Kidney (tissue), 14 donors: ENCODE data around the gene GALNT4. TPM values are rescaled to one million over a fixed set of nuclear protein-coding genes. Genes with fewer than 3 reads are reported as not detected.

Source experiments
- DNase-seq, 5 donors: peaks; one replicate each; pipeline ENCODE4 v3.0.0-alpha.2; 2013 to 2020
- FAIRE-seq: peaks from 2 replicates; lab custom pipeline; 2012; peaks lifted over from hg19 to GRCh38; lab: Jason Lieb, UNC
- H3K27ac ChIP-seq, 2 donors: one replicate each; pipeline ENCODE4 v1.7.0; 2013; ENCODE audit warnings: low read depth in 2 of 2, low read length in 2 of 2, inconsistent platforms in 1 of 2
- H3K27me3 ChIP-seq: one replicate; pipeline ENCODE4 v1.7.1; 2013; ENCODE audit warnings: low read length, inconsistent platforms; ENCODE audit not compliant: control insufficient read depth, insufficient read depth
- H3K36me3 ChIP-seq, 3 donors: one replicate each; pipeline versions ENCODE4 v1.7.0 to v1.7.1; 2013; ENCODE audit warnings: low read length in 3 of 3, control low read depth in 1 of 3, inconsistent platforms in 1 of 3; ENCODE audit not compliant: insufficient read depth in 3 of 3, control insufficient read depth in 2 of 3
- H3K4me1 ChIP-seq, 3 donors: one replicate each; pipeline versions ENCODE4 v1.7.0 to v1.7.1; 2013; ENCODE audit warnings: low read length in 3 of 3, inconsistent platforms in 1 of 3, low read depth in 1 of 3; ENCODE audit not compliant: control insufficient read depth in 2 of 3, insufficient read depth in 2 of 3
- H3K4me3 ChIP-seq, 3 donors: one replicate each; pipeline versions ENCODE4 v1.7.0 to v1.8.1; 2013; ENCODE audit warnings: low read length in 3 of 3, control low read depth in 1 of 3, inconsistent platforms in 1 of 3
- H3K9ac ChIP-seq, 3 donors: one replicate each; pipeline versions ENCODE4 v1.7.0 to v1.7.1; 2013; ENCODE audit warnings: low read length in 3 of 3, control low read depth in 1 of 3, inconsistent platforms in 1 of 3
- H3K9me3 ChIP-seq, 3 donors: one replicate each; pipeline versions ENCODE4 v1.7.0 to v1.7.1; 2013; ENCODE audit warnings: low read length in 3 of 3, control low read depth in 1 of 3, inconsistent platforms in 1 of 3; ENCODE audit not compliant: control insufficient read depth in 2 of 3, insufficient read depth in 1 of 3
- intact Hi-C: fragments of 100-400 bp; cut with DNase I; formaldehyde crosslinking; loops from one replicate; pipeline ENCODE4 v1.11.1; 2022
- polyA plus RNA-seq: library from polyadenylated mRNA; stranded (reverse); fragments of 350-450 nt; fragmentation: Illumina TruSeq; extraction: RNeasy Lipid Tissue Mini Kit (QIAGEN cat#74804); gene quantifications from one replicate; pipeline ENCODE4 v1.2.3, GENCODE V29; 2014; ENCODE audit warnings: low read depth, low replicate concordance; ENCODE audit not compliant: insufficient read depth
- total RNA-seq: library from RNA; stranded (reverse); fragmentation: NEBNext Ultra II Directional; extraction: Animal tissue kit (Norgen Biotek cat#: 25700); gene quantifications from one replicate; pipeline ENCODE4 v1.2.1, GENCODE V29; 2021
- TF ChIP-seq, protein P1 (sequence below): IDR thresholded peaks from 3 replicates; pipeline ENCODE4 v1.5.1; 2012; ENCODE audit warnings: mild to moderate bottlenecking, moderate library complexity, borderline replicate concordance; ENCODE audit not compliant: insufficient read depth; ENCODE audit errors: extremely low read depth
- donor health status: control.
- donor health status: control.
- donor health status: control.
- donor health status: control.
- donor health status: control.
- donor health status: DM: yes; HTN: yes; CAD: no.
- donor health status: Normal renal cell carcinoma (clear cell type).

The GALNT4 gene
- total and polyA plus RNA-seq, 2 donors from 2014 or later: 2.6 to 14.4 TPM

DNA sequence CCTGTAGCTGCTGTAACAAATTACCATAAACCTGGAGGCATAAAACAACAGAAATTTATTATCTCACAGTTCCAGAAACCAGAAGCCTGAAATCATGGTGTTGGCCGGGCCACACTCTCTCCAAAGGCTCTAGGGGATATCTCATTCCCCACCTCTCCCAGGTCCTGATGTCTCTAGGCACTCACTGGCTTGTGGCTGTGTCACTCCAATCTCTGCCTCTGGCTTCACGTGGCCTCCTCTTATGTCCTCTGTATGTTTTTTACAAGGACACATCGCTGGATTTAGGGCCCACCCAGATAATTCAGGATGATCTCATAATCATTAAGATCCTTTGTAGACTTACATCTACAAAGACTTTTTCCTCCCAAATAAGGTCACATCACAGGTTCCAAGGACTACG is 8.0 kb downstream of the GALNT4 start:
- TF ChIP-seq, protein P1, sequence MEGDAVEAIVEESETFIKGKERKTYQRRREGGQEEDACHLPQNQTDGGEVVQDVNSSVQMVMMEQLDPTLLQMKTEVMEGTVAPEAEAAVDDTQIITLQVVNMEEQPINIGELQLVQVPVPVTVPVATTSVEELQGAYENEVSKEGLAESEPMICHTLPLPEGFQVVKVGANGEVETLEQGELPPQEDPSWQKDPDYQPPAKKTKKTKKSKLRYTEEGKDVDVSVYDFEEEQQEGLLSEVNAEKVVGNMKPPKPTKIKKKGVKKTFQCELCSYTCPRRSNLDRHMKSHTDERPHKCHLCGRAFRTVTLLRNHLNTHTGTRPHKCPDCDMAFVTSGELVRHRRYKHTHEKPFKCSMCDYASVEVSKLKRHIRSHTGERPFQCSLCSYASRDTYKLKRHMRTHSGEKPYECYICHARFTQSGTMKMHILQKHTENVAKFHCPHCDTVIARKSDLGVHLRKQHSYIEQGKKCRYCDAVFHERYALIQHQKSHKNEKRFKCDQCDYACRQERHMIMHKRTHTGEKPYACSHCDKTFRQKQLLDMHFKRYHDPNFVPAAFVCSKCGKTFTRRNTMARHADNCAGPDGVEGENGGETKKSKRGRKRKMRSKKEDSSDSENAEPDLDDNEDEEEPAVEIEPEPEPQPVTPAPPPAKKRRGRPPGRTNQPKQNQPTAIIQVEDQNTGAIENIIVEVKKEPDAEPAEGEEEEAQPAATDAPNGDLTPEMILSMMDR: no peak
- no peak overlapping the region for H3K27ac ChIP-seq
- H3K9me3 ChIP-seq: no peaks in the 10 kb centered on the region
- no peak for DNase-seq
- H3K4me1 ChIP-seq: peaks cover 0 to 4% (median 4%) of the 10 kb centered on the region in 3 donors
- no peaks in the 10 kb centered on the region for H3K36me3 ChIP-seq
- no peaks in the 10 kb centered on the region for H3K27me3 ChIP-seq
- H3K9ac ChIP-seq: no peak overlapping the region
- intact Hi-C loops: no loop called here
- H3K4me3 ChIP-seq: no peak overlapping the region
- no peak for FAIRE-seq

DNA sequence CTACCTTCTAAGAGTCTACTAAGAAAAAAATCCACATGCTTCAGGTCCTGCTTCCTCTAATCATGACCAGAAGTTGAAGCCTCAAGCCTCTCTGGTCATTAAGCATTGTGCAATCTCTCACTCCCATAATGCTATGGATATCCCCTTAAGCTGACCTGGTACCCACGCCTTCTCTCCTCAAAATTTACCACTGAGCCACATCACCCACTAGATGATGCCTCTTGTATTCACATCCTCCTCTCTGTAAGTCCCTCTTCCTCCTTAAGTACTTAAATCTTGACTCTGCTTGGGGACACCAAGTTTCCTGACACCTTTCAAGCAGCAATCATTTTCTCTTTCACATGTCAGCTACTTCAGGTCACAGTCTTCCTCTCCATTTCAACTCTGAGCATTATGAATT is 9.8 kb downstream of the GALNT4 start:
- no peaks in the 10 kb centered on the region for H3K9me3 ChIP-seq
- no peak overlapping the region for H3K9ac ChIP-seq
- peaks cover 0 to 4% (median 0%) of the 10 kb centered on the region in 3 donors for H3K4me1 ChIP-seq
- no peak overlapping the region for H3K4me3 ChIP-seq
- no peaks in the 10 kb centered on the region for H3K36me3 ChIP-seq
- TF ChIP-seq, protein P1: no peak
- no peak overlapping the region for H3K27ac ChIP-seq
- FAIRE-seq (no peak), DNase-seq (no peak)
- intact Hi-C loops: no loop called here
- H3K27me3 ChIP-seq: no peaks in the 10 kb centered on the region

DNA sequence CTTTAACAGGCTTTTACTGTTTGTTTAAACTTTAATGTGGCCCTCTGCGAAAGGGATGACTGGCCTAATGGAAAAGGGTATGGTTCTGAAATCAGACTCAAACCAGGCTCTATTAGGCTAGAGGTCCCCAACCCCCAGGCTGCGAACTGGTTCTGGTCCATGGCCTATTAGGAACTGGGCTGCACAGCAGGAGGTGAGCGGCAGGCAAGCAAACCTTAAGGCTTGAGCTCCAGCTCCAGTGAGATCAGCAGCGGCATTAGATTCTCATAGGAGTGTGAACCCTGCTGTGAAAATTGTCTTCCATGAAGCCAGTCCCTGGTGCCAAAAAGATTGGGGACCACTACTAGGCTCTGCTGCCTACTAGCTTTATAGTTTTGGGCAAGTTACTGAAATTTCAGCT is 11.1 kb downstream of the GALNT4 start:
- Histone ChIP-seq H3K9me3 (no peaks in the 10 kb centered on the region), H3K27ac (no peak overlapping the region), H3K9ac (no peak overlapping the region), H3K36me3 (no peaks in the 10 kb centered on the region), H3K27me3 (no peaks in the 10 kb centered on the region), H3K4me3 (no peak overlapping the region), H3K4me1 (peaks cover 0 to 4% (median 0%) of the 10 kb centered on the region in 3 donors)
- FAIRE-seq (no peak), DNase-seq (no peak)
- TF ChIP-seq, protein P1: no peak
- intact Hi-C loops: no loop called here
